ENCODE measurements around the gene TPGS1.

Gene TPGS1

DNA sequence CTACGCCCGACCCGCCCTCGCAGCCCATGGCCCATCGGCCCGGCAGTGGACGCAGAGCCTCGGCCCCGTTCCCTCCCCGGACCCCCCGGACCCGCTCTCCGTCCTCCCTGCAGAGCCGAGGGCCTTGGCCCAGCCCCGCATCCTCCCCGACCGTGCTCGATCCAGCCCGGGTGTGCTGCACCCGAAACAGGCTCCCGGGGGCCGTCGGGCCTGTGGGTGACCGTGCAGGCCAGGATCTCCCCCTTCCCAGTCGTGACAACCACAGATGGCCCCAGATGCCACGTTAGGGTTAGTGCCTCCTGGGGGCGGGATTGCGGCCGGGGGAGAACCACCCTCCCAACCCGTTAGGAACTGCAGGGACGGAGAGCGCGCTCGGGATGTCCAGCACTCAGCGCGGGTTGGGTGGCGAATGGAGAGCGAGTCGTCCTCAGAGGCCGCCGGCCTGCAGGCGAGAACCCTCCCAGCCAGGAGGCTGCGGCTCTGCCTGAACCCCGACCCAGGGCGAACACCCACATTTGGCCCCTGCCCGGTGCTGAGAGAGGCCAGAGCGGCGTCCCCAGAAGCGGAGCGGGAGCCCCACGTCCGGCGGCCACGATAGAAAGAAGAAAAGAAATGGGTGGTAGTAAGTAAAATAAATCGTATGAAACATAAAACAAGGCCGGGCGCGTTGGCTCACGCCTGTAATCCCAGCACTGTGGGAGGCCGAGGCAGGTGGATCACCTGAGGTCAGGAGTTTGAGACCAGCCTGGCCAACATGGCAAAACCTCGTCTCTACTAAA, 17.7 kb upstream of the TPGS1 start:
- Histone ChIP-seq H3K27ac (ENCODE audit: low read depth in 2 of 2, low read length in 2 of 2) (peak overlapping the region; percentile 87 to 88), H3K9ac (ENCODE audit: low read depth in 1 of 2, low read length in 2 of 2) (peak overlapping the region; percentile 70 to 71), H3K36me3 (ENCODE audit: control insufficient read depth in 2 of 2, insufficient read depth in 2 of 2, low read length in 2 of 2) (no peaks in the 10 kb centered on the region), H3K27me3 (ENCODE audit: control insufficient read depth in 2 of 2, insufficient read depth in 2 of 2, low read length in 2 of 2) (peaks cover 10 to 13% of the 10 kb centered on the region in 2 donors), H3K4me1 (ENCODE audit: control insufficient read depth in 2 of 2, insufficient read depth in 2 of 2, low read length in 2 of 2) (peaks cover 0 to 3% of the 10 kb centered on the region in 2 donors), H3K4me3 (ENCODE audit: low read length in 2 of 2) (peak overlapping the region; percentile 69 to 82), H3K9me3 (ENCODE audit: control insufficient read depth in 2 of 2, low read length in 2 of 2) (no peaks in the 10 kb centered on the region)

GRCh38 chr19:491146-491741, 16.1 kb upstream of the TPGS1 start:
- no peaks in the 10 kb centered on the region for H3K36me3 ChIP-seq (ENCODE audit: control insufficient read depth in 2 of 2, insufficient read depth in 2 of 2, low read length in 2 of 2)
- no peak overlapping the region for H3K27ac ChIP-seq (ENCODE audit: low read depth in 2 of 2, low read length in 2 of 2)
- H3K9me3 ChIP-seq (ENCODE audit: control insufficient read depth in 2 of 2, low read length in 2 of 2) = no peaks in the 10 kb centered on the region
- no peak overlapping the region for H3K9ac ChIP-seq (ENCODE audit: low read depth in 1 of 2, low read length in 2 of 2)
- H3K4me1 ChIP-seq (ENCODE audit: control insufficient read depth in 2 of 2, insufficient read depth in 2 of 2, low read length in 2 of 2) = peaks cover 0 to 3% of the 10 kb centered on the region in 2 donors
- no peaks in the 10 kb centered on the region for H3K27me3 ChIP-seq (ENCODE audit: control insufficient read depth in 2 of 2, insufficient read depth in 2 of 2, low read length in 2 of 2)
- H3K4me3 ChIP-seq (ENCODE audit: low read length in 2 of 2) = peak overlapping the region in 1 of 2 donors; percentile 3

- H3K27ac ChIP-seq (ENCODE audit: low read depth in 2 of 2, low read length in 2 of 2) = no peak overlapping the region
- no peak overlapping the region for H3K9ac ChIP-seq (ENCODE audit: low read depth in 1 of 2, low read length in 2 of 2)
- H3K4me1 ChIP-seq (ENCODE audit: control insufficient read depth in 2 of 2, insufficient read depth in 2 of 2, low read length in 2 of 2) = peaks cover 0 to 3% of the 10 kb centered on the region in 2 donors
- no peak overlapping the region for H3K4me3 ChIP-seq (ENCODE audit: low read length in 2 of 2)
- H3K9me3 ChIP-seq (ENCODE audit: control insufficient read depth in 2 of 2, low read length in 2 of 2) = no peaks in the 10 kb centered on the region
- H3K27me3 ChIP-seq (ENCODE audit: control insufficient read depth in 2 of 2, insufficient read depth in 2 of 2, low read length in 2 of 2) = no peaks in the 10 kb centered on the region
- no peaks in the 10 kb centered on the region for H3K36me3 ChIP-seq (ENCODE audit: control insufficient read depth in 2 of 2, insufficient read depth in 2 of 2, low read length in 2 of 2)
Measured at GRCh38 chr19:492091-492531, 15.2 kb upstream of the TPGS1 start.

DNA sequence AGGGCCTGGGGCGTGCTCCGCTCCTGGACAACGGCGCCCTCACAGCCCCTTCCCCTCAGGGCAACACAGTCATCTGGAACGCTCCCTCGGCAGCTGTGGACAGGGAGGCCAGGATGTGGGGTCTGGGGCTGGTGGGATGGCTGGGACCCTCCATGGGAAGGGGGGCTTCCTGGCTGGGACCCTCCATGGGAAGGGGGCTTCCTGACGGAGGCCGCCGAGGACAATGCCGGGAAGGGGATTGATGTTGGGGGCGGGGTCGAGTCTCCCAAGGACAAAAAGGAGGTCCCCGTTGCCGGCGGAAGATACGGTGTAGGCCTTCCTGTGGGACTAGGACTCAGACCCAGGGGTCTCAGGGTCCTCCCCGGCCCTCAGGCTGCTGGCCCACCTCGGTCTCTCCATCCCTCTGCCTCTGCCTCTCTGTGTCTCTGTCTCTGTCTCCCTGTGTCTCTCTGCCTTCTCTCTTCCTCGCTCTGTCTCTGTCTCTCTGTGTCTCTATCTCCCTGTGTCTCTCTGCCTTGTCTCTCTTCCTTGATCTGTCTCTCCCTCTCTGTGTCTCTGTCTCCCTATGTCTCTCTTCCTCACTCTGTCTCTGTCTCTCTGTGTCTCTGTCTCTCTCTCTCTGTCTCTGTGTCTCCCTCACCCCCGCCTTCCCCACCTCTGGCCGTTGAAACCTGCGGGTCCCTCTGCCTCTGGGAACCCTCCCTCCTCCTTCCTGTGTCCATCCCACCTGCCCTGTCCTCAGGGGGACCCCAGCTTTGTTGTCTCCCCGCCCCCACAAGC, 13.7 kb upstream of the TPGS1 start:
- Histone ChIP-seq H3K27ac (ENCODE audit: low read depth in 2 of 2, low read length in 2 of 2) (no peak overlapping the region), H3K9ac (ENCODE audit: low read depth in 1 of 2, low read length in 2 of 2) (no peak overlapping the region), H3K36me3 (ENCODE audit: control insufficient read depth in 2 of 2, insufficient read depth in 2 of 2, low read length in 2 of 2) (no peaks in the 10 kb centered on the region), H3K4me3 (ENCODE audit: low read length in 2 of 2) (no peak overlapping the region), H3K9me3 (ENCODE audit: control insufficient read depth in 2 of 2, low read length in 2 of 2) (no peaks in the 10 kb centered on the region), H3K27me3 (ENCODE audit: control insufficient read depth in 2 of 2, insufficient read depth in 2 of 2, low read length in 2 of 2) (peaks cover 3 to 5% of the 10 kb centered on the region in 2 donors), H3K4me1 (ENCODE audit: control insufficient read depth in 2 of 2, insufficient read depth in 2 of 2, low read length in 2 of 2) (peaks cover 2 to 3% of the 10 kb centered on the region in 2 donors)

- H3K36me3 ChIP-seq (ENCODE audit: control insufficient read depth in 2 of 2, insufficient read depth in 2 of 2, low read length in 2 of 2) = no peaks in the 10 kb centered on the region
- peaks cover 10 to 11% of the 10 kb centered on the region in 2 donors for H3K27me3 ChIP-seq (ENCODE audit: control insufficient read depth in 2 of 2, insufficient read depth in 2 of 2, low read length in 2 of 2)
- no peak overlapping the region for H3K27ac ChIP-seq (ENCODE audit: low read depth in 2 of 2, low read length in 2 of 2)
- H3K9me3 ChIP-seq (ENCODE audit: control insufficient read depth in 2 of 2, low read length in 2 of 2) = no peaks in the 10 kb centered on the region
- H3K4me3 ChIP-seq (ENCODE audit: low read length in 2 of 2) = no peak overlapping the region
- peaks cover 2 to 3% of the 10 kb centered on the region in 2 donors for H3K4me1 ChIP-seq (ENCODE audit: control insufficient read depth in 2 of 2, insufficient read depth in 2 of 2, low read length in 2 of 2)
- no peak overlapping the region for H3K9ac ChIP-seq (ENCODE audit: low read depth in 1 of 2, low read length in 2 of 2)
Measured at GRCh38 chr19:494171-495080, 12.9 kb upstream of the TPGS1 start.

GRCh38 chr19:495081-495401, 12.3 kb upstream of the TPGS1 start:
- peaks cover 12% of the 10 kb centered on the region in 2 donors for H3K27me3 ChIP-seq (ENCODE audit: control insufficient read depth in 2 of 2, insufficient read depth in 2 of 2, low read length in 2 of 2)
- no peaks in the 10 kb centered on the region for H3K9me3 ChIP-seq (ENCODE audit: control insufficient read depth in 2 of 2, low read length in 2 of 2)
- no peak overlapping the region for H3K27ac ChIP-seq (ENCODE audit: low read depth in 2 of 2, low read length in 2 of 2)
- no peaks in the 10 kb centered on the region for H3K36me3 ChIP-seq (ENCODE audit: control insufficient read depth in 2 of 2, insufficient read depth in 2 of 2, low read length in 2 of 2)
- H3K4me3 ChIP-seq (ENCODE audit: low read length in 2 of 2) = no peak overlapping the region
- no peak overlapping the region for H3K9ac ChIP-seq (ENCODE audit: low read depth in 1 of 2, low read length in 2 of 2)
- H3K4me1 ChIP-seq (ENCODE audit: control insufficient read depth in 2 of 2, insufficient read depth in 2 of 2, low read length in 2 of 2) = peaks cover 0 to 2% of the 10 kb centered on the region in 2 donors

GRCh38 chr19:495402-496111, 11.7 kb upstream of the TPGS1 start:
- Histone ChIP-seq H3K4me1 (ENCODE audit: control insufficient read depth in 2 of 2, insufficient read depth in 2 of 2, low read length in 2 of 2) (peaks cover 0 to 2% of the 10 kb centered on the region in 2 donors), H3K27ac (ENCODE audit: low read depth in 2 of 2, low read length in 2 of 2) (no peak overlapping the region), H3K27me3 (ENCODE audit: control insufficient read depth in 2 of 2, insufficient read depth in 2 of 2, low read length in 2 of 2) (peaks cover 12% of the 10 kb centered on the region in 2 donors), H3K4me3 (ENCODE audit: low read length in 2 of 2) (no peak overlapping the region), H3K9ac (ENCODE audit: low read depth in 1 of 2, low read length in 2 of 2) (no peak overlapping the region), H3K36me3 (ENCODE audit: control insufficient read depth in 2 of 2, insufficient read depth in 2 of 2, low read length in 2 of 2) (no peaks in the 10 kb centered on the region), H3K9me3 (ENCODE audit: control insufficient read depth in 2 of 2, low read length in 2 of 2) (no peaks in the 10 kb centered on the region)

GRCh38 chr19:496112-496665, 11.1 kb upstream of the TPGS1 start, which contains the start of gene MADCAM1:
Gene MADCAM1 (plus strand): TSS chr19:496486. CDS start chr19:496500, 14 bp downstream.
- Histone ChIP-seq H3K4me1 (ENCODE audit: control insufficient read depth in 2 of 2, insufficient read depth in 2 of 2, low read length in 2 of 2) (peaks cover 0 to 2% of the 10 kb centered on the region in 2 donors), H3K27me3 (ENCODE audit: control insufficient read depth in 2 of 2, insufficient read depth in 2 of 2, low read length in 2 of 2) (peaks cover 12% of the 10 kb centered on the region in 2 donors), H3K27ac (ENCODE audit: low read depth in 2 of 2, low read length in 2 of 2) (no peak within 1 kb of the TSS), H3K36me3 (ENCODE audit: control insufficient read depth in 2 of 2, insufficient read depth in 2 of 2, low read length in 2 of 2) (no peaks in the 10 kb centered on the region), H3K9me3 (ENCODE audit: control insufficient read depth in 2 of 2, low read length in 2 of 2) (no peaks in the 10 kb centered on the region), H3K9ac (ENCODE audit: low read depth in 1 of 2, low read length in 2 of 2) (no peak within 1 kb of the TSS), H3K4me3 (ENCODE audit: low read length in 2 of 2) (no peak within 1 kb of the TSS)

DNA sequence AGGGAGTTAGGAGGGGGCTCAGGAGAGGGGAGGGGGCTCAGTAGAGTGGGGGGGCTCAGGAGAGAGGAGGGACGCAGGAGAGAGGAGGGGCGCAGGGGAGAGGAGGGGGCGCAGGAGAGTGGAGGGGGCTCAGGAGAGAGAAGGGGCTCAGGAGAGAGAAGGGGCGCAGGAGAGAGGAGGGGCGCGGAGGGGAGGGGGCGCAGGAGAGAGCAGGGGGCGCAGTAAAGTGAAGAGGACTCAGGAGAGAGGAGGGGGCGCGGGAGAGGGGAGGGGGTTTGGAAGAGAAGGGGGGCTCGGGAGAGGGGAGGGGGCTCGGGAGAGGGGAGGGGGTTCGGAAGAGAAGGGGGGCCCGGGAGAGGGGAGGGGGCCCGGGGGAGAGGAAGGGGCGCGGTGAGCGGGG, 10.3 kb upstream of the TPGS1 start:
- H3K27ac ChIP-seq (ENCODE audit: low read depth in 2 of 2, low read length in 2 of 2) = no peak overlapping the region
- no peak overlapping the region for H3K9ac ChIP-seq (ENCODE audit: low read depth in 1 of 2, low read length in 2 of 2)
- H3K4me1 ChIP-seq (ENCODE audit: control insufficient read depth in 2 of 2, insufficient read depth in 2 of 2, low read length in 2 of 2) = peaks cover 0 to 2% of the 10 kb centered on the region in 2 donors
- no peak overlapping the region for H3K4me3 ChIP-seq (ENCODE audit: low read length in 2 of 2)
- peaks cover 12% of the 10 kb centered on the region in 2 donors for H3K27me3 ChIP-seq (ENCODE audit: control insufficient read depth in 2 of 2, insufficient read depth in 2 of 2, low read length in 2 of 2)
- no peaks in the 10 kb centered on the region for H3K9me3 ChIP-seq (ENCODE audit: control insufficient read depth in 2 of 2, low read length in 2 of 2)
- no peaks in the 10 kb centered on the region for H3K36me3 ChIP-seq (ENCODE audit: control insufficient read depth in 2 of 2, insufficient read depth in 2 of 2, low read length in 2 of 2)
